Epithelial cell of umbilical artery (primary cell): ENCODE data around the gene MYL4. TPM values are rescaled to one million over a fixed set of nuclear protein-coding genes. Genes with fewer than 3 reads are reported as not detected.

Experiments
- total RNA-seq: library from RNA; depleted of rRNA; stranded (reverse); fragments of >200 nt; gene quantifications from 2 replicates; pipeline ENCODE4 v1.2.3, GENCODE V29; 2014

MYL4 gene
- 0.97 TPM in 1 of 2 replicates, not detected in the other for total RNA-seq

DNA sequence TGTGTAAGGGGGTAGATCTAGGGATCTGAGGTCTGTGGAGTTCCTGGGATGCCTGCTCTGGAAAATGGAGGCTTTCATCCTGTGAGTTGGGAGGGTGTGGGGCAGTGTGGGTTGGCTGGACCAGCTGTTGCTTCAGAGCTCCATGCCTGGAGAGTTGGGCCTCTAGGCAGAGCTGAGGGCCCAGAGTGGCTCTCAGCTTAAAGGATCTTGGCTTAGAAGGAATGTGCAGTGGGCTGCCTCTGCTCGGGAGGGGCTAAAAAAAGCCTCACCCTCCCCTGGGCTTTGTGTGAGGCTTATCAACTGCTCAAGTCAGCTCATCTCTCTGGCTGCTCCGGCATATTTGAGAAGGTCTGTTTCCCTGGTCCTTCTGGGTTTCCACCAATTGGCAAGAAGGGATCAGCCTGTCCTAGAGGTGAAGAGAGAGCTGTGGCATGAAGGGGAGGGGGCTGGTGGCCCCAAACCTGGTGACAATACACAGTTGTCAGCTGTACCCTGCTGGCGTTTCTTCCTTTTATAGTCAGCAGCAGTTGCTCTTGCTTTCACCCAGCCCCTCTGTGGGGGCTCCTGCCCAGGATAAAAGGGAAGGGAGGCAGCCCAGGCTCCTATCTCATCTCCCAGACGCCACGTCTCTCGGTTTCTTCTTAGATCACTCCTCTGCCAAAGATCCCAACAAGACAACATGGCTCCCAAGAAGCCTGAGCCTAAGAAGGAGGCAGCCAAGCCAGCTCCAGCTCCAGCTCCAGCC is at the start of gene MYL4:
Gene MYL4 (plus strand): TSS at position 605 of the 745 bp plus-strand sequence. CDS start 75 bp downstream, at position 680.

DNA sequence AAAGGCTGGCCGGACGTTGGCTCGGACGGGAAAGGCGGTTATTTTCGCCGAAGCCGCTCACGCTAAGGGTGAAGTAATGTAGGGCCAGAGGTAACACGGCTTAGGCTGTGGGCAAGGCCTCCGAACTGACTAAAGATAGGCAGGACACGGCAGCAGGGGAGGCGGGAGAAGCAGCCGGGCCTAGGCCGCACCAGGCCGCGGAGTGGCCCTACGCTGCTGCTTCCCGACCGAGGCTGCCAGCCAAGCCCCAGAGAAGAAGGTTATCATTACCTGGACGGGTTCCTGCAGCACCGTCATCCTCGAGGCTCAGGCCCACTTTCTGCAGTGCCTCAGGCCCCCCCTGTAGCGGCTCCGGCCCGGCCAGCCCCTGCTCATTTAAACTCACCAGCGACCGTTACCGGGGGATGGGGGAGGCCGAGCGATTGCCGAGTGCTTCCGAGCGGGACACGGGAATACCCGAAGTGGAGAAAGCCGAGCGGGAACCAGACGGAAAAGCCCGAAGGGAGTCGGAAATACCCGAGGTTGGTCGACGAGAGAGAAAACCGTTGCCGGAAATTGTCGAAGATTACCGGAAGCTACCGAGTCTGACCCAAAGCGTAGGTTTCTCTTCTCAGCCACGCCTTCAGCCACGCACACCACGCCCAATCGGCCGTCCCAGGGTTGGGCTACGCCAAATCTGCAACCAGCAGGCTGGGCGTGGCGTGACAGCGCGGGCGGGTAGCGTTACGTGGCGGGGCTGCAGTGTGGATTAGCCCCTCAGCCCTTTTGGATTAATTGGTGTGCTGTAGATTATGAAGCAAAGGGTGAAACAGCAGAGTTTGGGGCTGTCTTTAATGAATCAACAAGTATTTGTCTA is 20.0 kb upstream of the MYL4 start, which contains the start of gene CDC27:
Gene CDC27 (minus strand): TSS at position 420 of the 856 bp plus-strand sequence. CDS start 123 bp downstream, at position 297.

GRCh38 chr17:47253541-47254402 is 44.6 kb downstream of the MYL4 start, which contains the start of gene ITGB3:
Gene ITGB3, plus strand, starts transcription at chr17:47253827. Its CDS starts 35 bp downstream, at chr17:47253862.

Other genes starting within 250 kb of the MYL4 start
- gene RPRML, start 230.1 kb upstream of the MYL4 start, total RNA-seq = not detected in 2 replicates
- 115 and 128 TPM in 2 replicates for gene CDC27, start 20.1 kb upstream of the MYL4 start, total RNA-seq
- gene ITGB3, start 44.5 kb downstream of the MYL4 start, total RNA-seq = 33.7 and 68.9 TPM in 2 replicates
- 6.5 and 6.7 TPM in 2 replicates for gene EFCAB13, start 114.6 kb downstream of the MYL4 start, total RNA-seq